ENCODE measurements around the gene PTGFRN.

The PTGFRN gene

GRCh38 chr1:116948642-116949041 is 38.9 kb downstream of the PTGFRN start:
- H3K4me3 ChIP-seq (ENCODE audit: low read depth, low read length) = no peak overlapping the region
- no peak for DNase-seq (ENCODE audit: low read depth)
- no peak for TF ChIP-seq CTCF (IDR thresholded peaks at IDR 0.05; ENCODE audit: insufficient read depth, low read depth, low read length, missing control alignments)

DNA sequence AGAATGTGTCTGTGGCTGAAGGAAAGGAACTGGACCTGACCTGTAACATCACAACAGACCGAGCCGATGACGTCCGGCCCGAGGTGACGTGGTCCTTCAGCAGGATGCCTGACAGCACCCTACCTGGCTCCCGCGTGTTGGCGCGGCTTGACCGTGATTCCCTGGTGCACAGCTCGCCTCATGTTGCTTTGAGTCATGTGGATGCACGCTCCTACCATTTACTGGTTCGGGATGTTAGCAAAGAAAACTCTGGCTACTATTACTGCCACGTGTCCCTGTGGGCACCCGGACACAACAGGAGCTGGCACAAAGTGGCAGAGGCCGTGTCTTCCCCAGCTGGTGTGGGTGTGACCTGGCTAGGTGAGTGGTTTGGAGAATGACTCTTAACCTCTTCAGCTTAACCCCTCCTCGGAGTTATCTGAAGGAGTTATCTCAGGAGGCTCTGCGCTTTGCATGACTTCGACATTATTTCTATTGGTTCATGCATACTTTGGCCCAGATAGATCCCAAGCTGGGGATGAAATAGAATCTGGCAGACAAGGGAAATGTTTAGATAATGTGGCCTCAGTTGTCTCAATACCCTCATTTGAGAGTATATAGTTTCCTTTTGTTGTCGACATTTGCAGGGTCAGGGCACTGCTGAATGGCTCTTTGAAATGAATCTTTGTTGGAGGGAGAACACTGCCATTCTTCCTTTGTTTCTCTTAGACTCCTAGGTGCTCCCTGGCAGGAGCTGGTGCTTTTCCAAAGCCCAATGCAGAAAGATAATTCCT is 39.7 kb downstream of the PTGFRN start:
- no peak for DNase-seq (ENCODE audit: low read depth)
- no peak for TF ChIP-seq CTCF (IDR thresholded peaks at IDR 0.05; ENCODE audit: insufficient read depth, low read depth, low read length, missing control alignments)
- no peak overlapping the region for H3K4me3 ChIP-seq (ENCODE audit: low read depth, low read length)

DNA sequence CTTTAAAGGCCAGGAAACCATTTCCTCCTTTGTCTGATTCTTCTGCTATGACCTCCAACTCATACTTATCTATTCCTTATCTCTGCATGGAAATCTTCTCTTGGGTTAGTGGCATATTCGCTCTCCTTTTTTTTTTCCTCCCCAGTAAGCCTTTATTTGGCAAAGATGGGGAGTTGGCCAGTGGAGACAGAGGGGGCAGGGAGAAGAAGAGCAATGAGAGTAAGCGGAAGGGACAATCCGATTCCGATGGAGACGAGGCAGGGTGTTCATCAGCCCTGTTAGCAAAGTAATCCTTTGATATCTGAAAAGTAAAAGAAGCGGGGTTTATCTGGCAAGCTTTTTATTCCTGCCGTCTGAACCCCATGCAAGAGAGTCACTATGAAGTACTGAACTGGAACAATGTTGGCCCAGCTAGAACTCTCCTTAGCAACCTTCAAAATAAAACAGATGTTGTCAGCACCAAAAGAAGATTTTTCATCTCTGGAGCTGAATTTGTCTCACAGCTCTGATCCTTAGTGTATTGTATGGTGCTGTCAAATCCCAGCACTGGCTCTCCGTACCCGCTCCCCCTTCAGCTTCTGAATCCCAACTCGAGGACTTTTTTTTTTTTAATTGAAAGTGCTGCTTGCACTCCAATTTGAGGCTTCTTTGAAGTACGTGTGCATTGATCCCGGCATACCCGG is 40.9 kb downstream of the PTGFRN start:
- no peak overlapping the region for H3K4me3 ChIP-seq (ENCODE audit: low read depth, low read length)
- TF ChIP-seq CTCF (IDR thresholded peaks at IDR 0.05; ENCODE audit: insufficient read depth, low read depth, low read length, missing control alignments) = no peak
- no peak for DNase-seq (ENCODE audit: low read depth)

DNA sequence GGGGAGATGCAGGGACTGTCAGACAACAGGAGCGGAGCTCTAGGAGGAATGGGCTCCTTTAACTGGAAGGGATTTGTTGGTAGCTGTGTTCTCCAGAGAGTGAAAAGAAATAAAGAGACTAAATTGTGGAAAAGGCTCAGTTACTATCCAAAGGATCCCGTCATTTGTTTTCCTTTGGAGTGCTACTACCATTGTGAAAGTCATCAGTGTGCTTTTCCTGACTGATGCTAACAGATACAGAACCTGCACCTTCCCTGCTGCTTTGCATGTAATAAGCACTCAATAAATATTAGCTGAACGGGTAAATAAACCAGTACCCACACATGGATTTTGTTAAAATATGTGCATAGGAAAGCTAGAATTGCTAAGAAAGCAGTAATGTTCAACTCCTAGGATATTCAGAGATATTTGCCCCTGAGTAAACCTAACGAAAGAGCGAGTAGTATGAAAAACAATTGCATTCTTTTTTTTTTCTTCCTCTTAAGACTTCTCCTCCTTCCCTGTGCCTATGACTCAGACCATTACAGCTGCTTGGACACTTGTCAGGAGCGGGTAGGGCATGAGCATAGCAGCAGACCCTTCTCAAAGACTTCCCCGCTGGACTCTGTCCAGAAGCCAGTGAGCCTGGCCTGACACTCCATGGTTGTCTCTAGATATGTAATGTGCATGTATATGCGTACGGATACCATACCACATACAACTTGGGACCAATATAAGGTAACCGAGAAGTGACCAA is 41.7 kb downstream of the PTGFRN start:
- TF ChIP-seq CTCF (IDR thresholded peaks at IDR 0.05; ENCODE audit: insufficient read depth, low read depth, low read length, missing control alignments) = no peak
- DNase-seq (ENCODE audit: low read depth) = no peak
- no peak overlapping the region for H3K4me3 ChIP-seq (ENCODE audit: low read depth, low read length)

DNA sequence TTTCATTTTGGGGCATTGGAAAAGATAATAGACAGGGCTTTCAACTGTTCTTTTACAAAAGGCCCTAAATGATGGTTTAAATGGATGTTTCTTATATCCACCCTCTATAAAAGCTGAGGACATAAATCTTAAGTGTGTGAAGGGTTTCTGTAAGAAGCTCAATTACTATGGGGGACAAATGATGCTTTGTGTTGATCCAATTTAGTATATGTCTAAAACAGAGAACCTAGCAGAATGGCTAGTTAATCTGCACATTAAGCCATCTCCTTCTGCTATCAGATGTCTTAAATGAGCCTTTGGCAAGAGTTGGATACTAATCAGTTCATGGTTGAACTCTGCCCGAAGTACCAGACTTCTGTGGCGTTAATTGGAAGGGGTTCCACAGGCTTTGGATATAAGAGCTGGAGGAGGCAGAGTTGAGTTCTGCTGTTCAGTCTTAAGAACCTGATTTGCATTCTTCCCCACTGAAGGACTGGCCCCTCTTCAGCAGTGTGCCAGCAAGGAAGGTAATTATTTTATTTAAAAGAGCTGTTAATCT is 43.1 kb downstream of the PTGFRN start:
- no peak overlapping the region for H3K4me3 ChIP-seq (ENCODE audit: low read depth, low read length)
- no peak for TF ChIP-seq CTCF (IDR thresholded peaks at IDR 0.05; ENCODE audit: insufficient read depth, low read depth, low read length, missing control alignments)
- DNase-seq (ENCODE audit: low read depth) = no peak

- no peak for DNase-seq (ENCODE audit: low read depth)
- no peak overlapping the region for H3K4me3 ChIP-seq (ENCODE audit: low read depth, low read length)
- no peak for TF ChIP-seq CTCF (IDR thresholded peaks at IDR 0.05; ENCODE audit: insufficient read depth, low read depth, low read length, missing control alignments)
These were observed 44.7 kb downstream of the PTGFRN start for GRCh38 chr1:116954440-116954839.

All from GM12865 (cell line).